ENCODE measurements around the gene NCLN. TPM values are rescaled to one million over a fixed set of nuclear protein-coding genes. Genes with fewer than 3 reads are reported as not detected.

Gene NCLN
- total and polyA plus RNA-seq, 9 of the 15 experiments (the other 6 are each of a cell fraction or from before 2014, with no cell fraction given) = 3.8 to 126 (median 39.6) TPM

GRCh38 chr19:3167533-3168272, 18.0 kb upstream of the NCLN start:
- no peaks in the 10 kb centered on the region for H3K9me1 ChIP-seq (ENCODE audit: control insufficient read depth, insufficient read depth, low read length)
- no peaks in the 10 kb centered on the region for H3K36me3 ChIP-seq (ENCODE audit: control insufficient read depth, insufficient read depth, low read length)
- in situ Hi-C loops (cut with MboI) (no loop called here), intact Hi-C loops (cut with micrococcal nuclease) (no loop called here)
- H3K4me3 ChIP-seq = no peak overlapping the region
- BruUV-seq (replicated peaks) = no TSS peak
- whole genome bisulfite sequencing (ENCODE audit: insufficient coverage, low coverage, missing lambda C conversion rate) = 48% methylated on average over 13 of the region's 13 CpGs
- H3K27me3 ChIP-seq (ENCODE audit: control insufficient read depth in 2 of 2, insufficient read depth in 2 of 2, low read length in 2 of 2) = no peaks in the 10 kb centered on the region
- DNase-seq (ENCODE audit: extremely low read depth in 1 of 4, low spot score in 3 of 4) (no peak), ATAC-seq (no peak; the same call in 2 of the 3 replicates), FAIRE-seq (no peak)
- no peak overlapping the region for H3K4me2 ChIP-seq (ENCODE audit: insufficient read depth, low read length)
- H3K9ac ChIP-seq (ENCODE audit: insufficient read depth in 1 of 2, low read depth in 2 of 2, low read length in 2 of 2) = peak overlapping the region in 1 of 2 experiments; percentile 15; a peak in 3 of 4 replicates
- ChIA-PET CTCF (ENCODE audit: low intra/inter-chr PET ratio) (no interaction called here), POLR2A (no interaction called here)
- H2AFZ ChIP-seq (ENCODE audit: low read depth, low read length) = peak overlapping the region; percentile 80
- H4K20me1 ChIP-seq (replicated peaks; ENCODE audit: control insufficient read depth, insufficient read depth, low read length) = no peaks in the 10 kb centered on the region
- peaks cover 4 to 15% of the 10 kb centered on the region in 2 experiments; a peak in 3 of 5 replicates for H3K4me1 ChIP-seq (replicated peaks in 1 of 2; ENCODE audit: control insufficient read depth in 2 of 2, insufficient read depth in 2 of 2, low read length in 2 of 2)
- peaks cover under 1% of the 10 kb centered on the region for H3K9me3 ChIP-seq (replicated peaks; ENCODE audit: control insufficient read depth, insufficient read depth, low read depth, low read length)
- H3K27ac ChIP-seq (ENCODE audit: extremely low read depth, low read depth, low read length) = peak overlapping the region; percentile 25; the same call in 1 of the 3 replicates
- no peaks in the 10 kb centered on the region for H3K79me2 ChIP-seq (ENCODE audit: control insufficient read depth, insufficient read depth, low read length)
- TF ChIP-seq NFE2 (IDR thresholded peaks at IDR 0.05; ENCODE audit: low read depth) (peak; percentile 50), FUS (optimal IDR thresholded peaks at IDR 0.05; ENCODE audit: low read depth, low read length) (no peak), NCOR1 (IDR thresholded peaks at IDR 0.05) (no peak), SMARCC2 (IDR thresholded peaks at IDR 0.05; ENCODE audit: low read depth) (no peak), CC2D1A (IDR thresholded peaks at IDR 0.05) (no peak), ELK1 (CRISPR knock-in tag; IDR thresholded peaks at IDR 0.05) (no peak), ZBTB40 (IDR thresholded peaks at IDR 0.05) (peak; percentile 84), ZBTB40 (CRISPR knock-in tag; IDR thresholded peaks at IDR 0.05) (no peak), ZFX (CRISPR knock-in tag; IDR thresholded peaks at IDR 0.05) (no peak), ZBTB26 (CRISPR knock-in tag; IDR thresholded peaks at IDR 0.05) (no peak)
